Uterus (tissue), 4 donors: Measurements from ENCODE around the gene PRR20E. TPM values are rescaled to one million over a fixed set of nuclear protein-coding genes. Genes with fewer than 3 reads are reported as not detected.
"Not testable (repeated sequence)": the region's sequence is repeated elsewhere in the genome, so short reads cannot be mapped to it uniquely, and the experiment has no call there.

ENCODE experiments used
- DNase-seq, 2 donors: peaks; one replicate each; pipeline ENCODE4 v3.0.0-alpha.2; 2019 to 2020
- H3K27ac ChIP-seq, 2 donors: fragments of 200-600 bp; sonication (generic); 1 replicate in 1 of 2; 2 replicates in 1 of 2; pipeline ENCODE4 v1.5.1; 2016 to 2018
- H3K27me3 ChIP-seq, 2 donors: fragments of 200-600 bp; sonication (generic); one replicate each; pipeline ENCODE4 v1.5.1; 2018 to 2019; ENCODE audit warnings: control low read depth in 1 of 2
- H3K36me3 ChIP-seq, 2 donors: fragments of 200-600 bp; sonication (generic); one replicate each; pipeline ENCODE4 v1.5.1; 2019; ENCODE audit warnings: control low read depth in 1 of 2
- H3K4me1 ChIP-seq, 2 donors: fragments of 200-600 bp; sonication (generic); one replicate each; pipeline ENCODE4 v1.5.1; 2018 to 2019; ENCODE audit warnings: control low read depth in 1 of 2
- H3K4me3 ChIP-seq, 2 donors: fragments of 200-600 bp; sonication (generic); 1 replicate in 1 of 2; 2 replicates in 1 of 2; pipeline ENCODE4 v1.5.1; 2018 to 2019; ENCODE audit warnings: mild to moderate bottlenecking in 1 of 2
- H3K9me3 ChIP-seq, 2 donors: fragments of 200-600 bp; sonication (generic); one replicate each; pipeline ENCODE4 v1.5.1; 2019; ENCODE audit warnings: control low read depth in 1 of 2
- POLR2A ChIP-seq, 2 donors: fragments of 450-650 bp; IDR thresholded peaks; one replicate each; pipeline ENCODE4 v1.6.1; 2016; ENCODE audit warnings: antibody characterized with exemption in 2 of 2, mild to moderate bottlenecking in 1 of 2, moderate library complexity in 1 of 2
- intact Hi-C: fragments of 100-400 bp; cut with DNase I; formaldehyde crosslinking; loops from one replicate; pipeline ENCODE4 v1.15.1; 2023; ENCODE audit warnings: low total_unique reads
- total RNA-seq, 4 donors: library from RNA; depleted of rRNA in 3 of 4; stranded (reverse); fragments of >200 nt in 3 of 4; gene quantifications; one replicate each; pipeline versions ENCODE4 v1.1.0 to v1.2.4, GENCODE V29; 2014 to 2023
- TF ChIP-seq, protein P1 (sequence below), 4 experiments: fragments of 200-600 bp in 2 of 4; fragments of 450-650 bp in 2 of 4; sonication (generic) in 2 of 4; IDR thresholded peaks; one replicate each; pipeline ENCODE4 v1.5.1; 2016 to 2019; ENCODE audit warnings: antibody characterized with exemption in 4 of 4, mild to moderate bottlenecking in 2 of 4, moderate library complexity in 1 of 4
- donor health status: DM: yes; HTN: yes; CAD: no.

Gene PRR20E
- not detected for total RNA-seq

DNA sequence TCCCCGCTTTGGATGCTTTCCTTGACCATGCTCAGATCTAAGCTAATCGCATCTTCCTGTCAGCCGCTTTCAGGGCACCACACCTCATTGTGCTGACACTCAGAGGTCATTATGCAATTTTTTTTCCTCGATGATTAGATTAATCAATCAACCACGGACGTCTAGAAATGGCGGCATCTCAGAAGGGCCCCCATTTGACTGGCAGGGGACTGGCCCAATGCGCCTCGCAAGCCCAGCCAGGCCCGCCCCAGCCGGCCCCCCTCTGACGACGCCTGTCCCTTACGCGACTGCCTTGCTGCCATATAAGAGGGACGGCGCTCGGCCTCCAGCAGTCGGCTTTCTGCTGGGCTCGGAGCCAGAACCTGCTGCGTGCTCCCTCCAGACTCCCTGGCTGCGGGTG is at the start of gene PRR20E:
Gene PRR20E, plus strand, starts transcription at position 301 of the 400 bp plus-strand sequence. CDS start 387 bp downstream, outside the sequence.
- intact Hi-C loops, DNase-seq, H3K36me3 ChIP-seq, H3K4me3 ChIP-seq, H3K27me3 ChIP-seq, H3K27ac ChIP-seq, H3K4me1 ChIP-seq, H3K9me3 ChIP-seq: not testable (repeated sequence)

DNA sequence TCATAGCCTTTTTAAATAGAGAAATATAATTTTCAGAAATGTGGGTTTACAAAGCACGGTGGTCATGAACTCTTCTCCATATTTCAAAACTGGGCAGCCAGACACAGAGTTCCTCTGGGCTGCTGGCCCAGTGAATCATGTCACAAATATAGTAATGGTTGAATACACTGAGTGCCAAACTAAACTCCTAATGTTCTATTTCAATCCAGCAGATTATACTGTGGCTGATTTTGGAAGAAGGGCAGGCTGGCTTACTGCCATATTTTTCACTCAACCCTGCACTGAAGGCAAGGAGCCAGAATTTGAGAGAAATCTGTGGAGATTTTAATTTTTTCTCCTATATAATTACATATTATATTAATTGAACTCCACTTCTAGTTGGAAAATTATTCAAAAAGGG is 43.3 kb upstream of the PRR20E start:
- no peak for TF ChIP-seq POLR2A (IDR thresholded peaks at IDR 0.05)
- TF ChIP-seq, protein P1, sequence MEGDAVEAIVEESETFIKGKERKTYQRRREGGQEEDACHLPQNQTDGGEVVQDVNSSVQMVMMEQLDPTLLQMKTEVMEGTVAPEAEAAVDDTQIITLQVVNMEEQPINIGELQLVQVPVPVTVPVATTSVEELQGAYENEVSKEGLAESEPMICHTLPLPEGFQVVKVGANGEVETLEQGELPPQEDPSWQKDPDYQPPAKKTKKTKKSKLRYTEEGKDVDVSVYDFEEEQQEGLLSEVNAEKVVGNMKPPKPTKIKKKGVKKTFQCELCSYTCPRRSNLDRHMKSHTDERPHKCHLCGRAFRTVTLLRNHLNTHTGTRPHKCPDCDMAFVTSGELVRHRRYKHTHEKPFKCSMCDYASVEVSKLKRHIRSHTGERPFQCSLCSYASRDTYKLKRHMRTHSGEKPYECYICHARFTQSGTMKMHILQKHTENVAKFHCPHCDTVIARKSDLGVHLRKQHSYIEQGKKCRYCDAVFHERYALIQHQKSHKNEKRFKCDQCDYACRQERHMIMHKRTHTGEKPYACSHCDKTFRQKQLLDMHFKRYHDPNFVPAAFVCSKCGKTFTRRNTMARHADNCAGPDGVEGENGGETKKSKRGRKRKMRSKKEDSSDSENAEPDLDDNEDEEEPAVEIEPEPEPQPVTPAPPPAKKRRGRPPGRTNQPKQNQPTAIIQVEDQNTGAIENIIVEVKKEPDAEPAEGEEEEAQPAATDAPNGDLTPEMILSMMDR (IDR thresholded peaks at IDR 0.05) = no peak
- Histone ChIP-seq H3K4me3 (no peak overlapping the region), H3K4me1 (no peaks in the 10 kb centered on the region), H3K36me3 (no peaks in the 10 kb centered on the region), H3K27me3 (no peaks in the 10 kb centered on the region), H3K27ac (no peak overlapping the region), H3K9me3 (no peaks in the 10 kb centered on the region)
- intact Hi-C loops = no loop called here
- no peak for DNase-seq

DNA sequence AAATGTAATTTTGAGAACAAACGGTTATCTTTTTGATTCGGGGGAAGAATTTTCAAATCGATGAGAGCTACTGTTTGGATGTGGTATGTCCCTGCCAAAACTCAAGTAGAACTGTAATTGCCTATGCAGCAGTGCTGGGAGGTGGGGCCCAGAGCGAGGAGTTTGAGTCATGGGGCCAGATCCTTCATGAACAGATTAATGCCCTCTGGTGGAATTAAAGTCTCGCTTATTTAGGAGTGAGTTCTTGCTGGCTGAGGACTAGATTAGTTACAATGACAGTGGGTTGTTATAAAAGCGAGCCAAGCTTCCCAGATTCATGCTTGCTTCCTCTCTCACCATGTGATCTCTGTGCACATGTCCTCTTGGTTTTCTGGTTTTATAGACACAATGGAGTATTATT is 38.1 kb upstream of the PRR20E start:
- no peaks in the 10 kb centered on the region for H3K4me1 ChIP-seq
- no peak for TF ChIP-seq POLR2A (IDR thresholded peaks at IDR 0.05)
- TF ChIP-seq, protein P1 (IDR thresholded peaks at IDR 0.05) = no peak
- no peaks in the 10 kb centered on the region for H3K27me3 ChIP-seq
- no peak overlapping the region for H3K27ac ChIP-seq
- DNase-seq = no peak
- H3K4me3 ChIP-seq = no peak overlapping the region
- intact Hi-C loops = no loop called here
- no peaks in the 10 kb centered on the region for H3K9me3 ChIP-seq
- H3K36me3 ChIP-seq = no peaks in the 10 kb centered on the region

DNA sequence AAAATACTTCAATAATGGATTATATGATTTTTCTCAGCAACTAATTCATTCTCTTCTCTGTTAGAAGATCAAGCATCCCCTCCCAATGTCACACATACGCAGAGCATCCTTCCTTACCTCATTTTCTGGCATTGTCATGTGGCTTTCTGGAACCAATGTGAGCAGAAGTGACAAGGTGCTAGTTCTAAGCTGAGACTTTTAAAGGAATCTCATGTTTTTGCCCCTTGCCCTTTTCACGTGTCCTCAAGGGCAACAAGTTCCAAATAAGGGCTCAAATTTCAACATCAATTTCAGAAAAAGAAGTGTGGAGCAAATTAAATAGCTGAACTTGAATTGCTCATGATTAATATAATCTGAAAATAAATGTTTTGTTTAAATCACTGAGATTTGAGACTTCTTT is 30.9 kb upstream of the PRR20E start:
- no peaks in the 10 kb centered on the region for H3K4me1 ChIP-seq
- intact Hi-C loops = no loop called here
- no peak overlapping the region for H3K27ac ChIP-seq
- H3K9me3 ChIP-seq = no peaks in the 10 kb centered on the region
- H3K36me3 ChIP-seq = no peaks in the 10 kb centered on the region
- H3K4me3 ChIP-seq = no peak overlapping the region
- DNase-seq = no peak
- H3K27me3 ChIP-seq = no peaks in the 10 kb centered on the region
- TF ChIP-seq, protein P1 (IDR thresholded peaks at IDR 0.05) = no peak
- no peak for TF ChIP-seq POLR2A (IDR thresholded peaks at IDR 0.05)

DNA sequence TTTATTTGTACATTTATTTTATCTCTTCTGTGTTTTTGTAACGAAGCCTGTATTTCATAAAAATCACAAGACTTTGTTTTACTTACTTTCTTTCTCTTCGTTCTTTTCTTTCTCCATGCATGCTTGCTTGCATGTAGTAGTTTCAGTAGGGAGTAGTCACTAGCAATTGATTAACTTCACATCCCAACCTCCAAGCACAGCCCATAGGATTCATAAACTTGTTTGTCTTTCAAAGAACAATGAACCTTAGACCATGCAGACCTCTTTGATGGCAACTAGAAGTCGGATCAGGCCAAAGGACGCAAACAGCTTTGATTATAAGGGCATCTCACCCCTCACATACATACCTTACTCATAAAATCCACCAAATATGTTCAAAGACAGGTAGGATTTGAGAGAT is 29.4 kb upstream of the PRR20E start:
- Histone ChIP-seq H3K4me1 (no peaks in the 10 kb centered on the region), H3K36me3 (no peaks in the 10 kb centered on the region), H3K9me3 (no peaks in the 10 kb centered on the region), H3K27me3 (no peaks in the 10 kb centered on the region), H3K4me3 (no peak overlapping the region), H3K27ac (no peak overlapping the region)
- intact Hi-C loops = no loop called here
- DNase-seq = no peak
- TF ChIP-seq, protein P1 (IDR thresholded peaks at IDR 0.05) = no peak
- no peak for TF ChIP-seq POLR2A (IDR thresholded peaks at IDR 0.05)

DNA sequence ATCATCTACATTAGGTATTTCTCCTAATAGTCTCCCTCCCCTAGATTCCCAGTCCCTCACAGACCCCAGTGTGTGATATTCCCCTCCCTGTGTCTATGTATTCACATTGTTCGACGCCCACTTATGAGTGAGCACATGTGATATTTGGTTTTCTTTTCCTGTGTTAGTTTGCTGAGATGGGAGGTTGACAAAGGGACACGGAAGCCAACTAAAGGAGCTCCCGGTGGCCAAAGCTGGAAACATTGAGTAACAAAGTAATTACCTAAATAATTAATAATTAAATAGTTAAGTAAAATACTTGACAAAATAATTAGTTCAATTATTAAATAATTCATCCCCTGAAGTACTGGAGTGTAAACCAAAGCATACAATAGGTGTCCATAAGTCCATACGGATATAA is 28.0 kb upstream of the PRR20E start:
- no peaks in the 10 kb centered on the region for H3K9me3 ChIP-seq
- H3K4me3 ChIP-seq = no peak overlapping the region
- intact Hi-C loops = no loop called here
- H3K27ac ChIP-seq = no peak overlapping the region
- no peaks in the 10 kb centered on the region for H3K4me1 ChIP-seq
- no peak for TF ChIP-seq POLR2A (IDR thresholded peaks at IDR 0.05)
- H3K27me3 ChIP-seq = no peaks in the 10 kb centered on the region
- no peaks in the 10 kb centered on the region for H3K36me3 ChIP-seq
- DNase-seq = no peak

DNA sequence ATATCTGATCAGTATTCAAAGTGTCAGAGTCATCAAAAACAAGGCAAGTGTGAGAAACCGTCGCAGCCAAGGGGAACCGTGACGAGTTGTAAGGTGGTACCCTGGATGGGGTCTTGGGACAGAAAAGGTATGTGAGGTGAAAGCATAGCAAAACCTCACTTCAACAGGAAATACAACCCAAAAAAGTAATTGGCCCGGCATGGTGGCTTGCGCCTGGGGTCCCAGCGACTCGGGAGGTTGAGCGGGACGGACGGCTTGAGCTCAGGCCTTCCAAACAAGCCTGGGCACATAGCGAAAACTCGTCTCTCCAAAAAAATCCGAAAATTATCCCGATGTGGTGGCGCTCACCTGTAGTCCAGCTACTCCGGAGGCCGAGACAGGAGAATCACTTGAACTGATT is 27.2 kb upstream of the PRR20E start:
- intact Hi-C loops = not testable (repeated sequence)
- DNase-seq = peak in 1 of 2 donors; percentile 8

DNA sequence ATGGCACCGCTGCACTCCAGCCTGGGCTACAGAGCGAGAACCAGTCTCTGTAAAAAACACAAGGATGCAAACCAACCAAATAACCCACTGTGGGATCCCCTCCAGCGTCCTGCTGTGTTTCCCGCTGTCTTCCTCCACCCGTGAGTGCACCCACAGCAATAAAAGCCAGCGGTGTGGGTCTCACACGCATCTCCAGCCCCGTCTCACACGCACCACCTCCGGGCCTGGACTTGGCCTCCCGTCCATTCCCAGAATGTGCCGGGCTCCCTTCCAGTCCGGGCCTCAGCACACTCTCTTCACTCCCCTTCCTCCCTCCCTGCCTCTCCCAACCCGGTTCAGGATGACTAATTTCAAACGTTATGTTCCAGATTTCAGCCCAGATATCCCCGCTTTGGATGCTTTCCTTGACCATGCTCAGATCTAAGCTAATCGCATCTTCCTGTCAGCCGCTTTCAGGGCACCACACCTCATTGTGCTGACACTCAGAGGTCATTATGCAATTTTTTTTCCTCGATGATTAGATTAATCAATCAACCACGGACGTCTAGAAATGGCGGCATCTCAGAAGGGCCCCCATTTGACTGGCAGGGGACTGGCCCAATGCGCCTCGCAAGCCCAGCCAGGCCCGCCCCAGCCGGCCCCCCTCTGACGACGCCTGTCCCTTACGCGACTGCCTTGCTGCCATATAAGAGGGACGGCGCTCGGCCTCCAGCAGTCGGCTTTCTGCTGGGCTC is 26.6 kb upstream of the PRR20E start, which contains the start of gene PRR20A:
Gene PRR20A, plus strand, starts transcription at position 684 of the 734 bp plus-strand sequence. CDS start 387 bp downstream, outside the sequence.
- H3K27ac ChIP-seq, intact Hi-C loops, H3K27me3 ChIP-seq, DNase-seq, H3K4me3 ChIP-seq, H3K9me3 ChIP-seq, H3K36me3 ChIP-seq, H3K4me1 ChIP-seq: not testable (repeated sequence)

More for the DNA sequence above, 27.2 kb upstream of the PRR20E start:
- H3K9me3 ChIP-seq, H3K4me3 ChIP-seq, H3K27ac ChIP-seq, H3K4me1 ChIP-seq, H3K36me3 ChIP-seq, H3K27me3 ChIP-seq: not testable (repeated sequence)

DNA sequence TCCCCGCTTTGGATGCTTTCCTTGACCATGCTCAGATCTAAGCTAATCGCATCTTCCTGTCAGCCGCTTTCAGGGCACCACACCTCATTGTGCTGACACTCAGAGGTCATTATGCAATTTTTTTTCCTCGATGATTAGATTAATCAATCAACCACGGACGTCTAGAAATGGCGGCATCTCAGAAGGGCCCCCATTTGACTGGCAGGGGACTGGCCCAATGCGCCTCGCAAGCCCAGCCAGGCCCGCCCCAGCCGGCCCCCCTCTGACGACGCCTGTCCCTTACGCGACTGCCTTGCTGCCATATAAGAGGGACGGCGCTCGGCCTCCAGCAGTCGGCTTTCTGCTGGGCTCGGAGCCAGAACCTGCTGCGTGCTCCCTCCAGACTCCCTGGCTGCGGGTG is 19.8 kb upstream of the PRR20E start, which contains the start of gene PRR20B:
Gene PRR20B, plus strand, starts transcription at position 301 of the 400 bp plus-strand sequence. CDS start 387 bp downstream, outside the sequence.
- H3K4me1 ChIP-seq, DNase-seq, intact Hi-C loops, H3K27ac ChIP-seq, H3K27me3 ChIP-seq, H3K36me3 ChIP-seq, H3K4me3 ChIP-seq, H3K9me3 ChIP-seq: not testable (repeated sequence)
